ENCODE measurements around the gene PCOLCE2.

PCOLCE2 gene

DNA sequence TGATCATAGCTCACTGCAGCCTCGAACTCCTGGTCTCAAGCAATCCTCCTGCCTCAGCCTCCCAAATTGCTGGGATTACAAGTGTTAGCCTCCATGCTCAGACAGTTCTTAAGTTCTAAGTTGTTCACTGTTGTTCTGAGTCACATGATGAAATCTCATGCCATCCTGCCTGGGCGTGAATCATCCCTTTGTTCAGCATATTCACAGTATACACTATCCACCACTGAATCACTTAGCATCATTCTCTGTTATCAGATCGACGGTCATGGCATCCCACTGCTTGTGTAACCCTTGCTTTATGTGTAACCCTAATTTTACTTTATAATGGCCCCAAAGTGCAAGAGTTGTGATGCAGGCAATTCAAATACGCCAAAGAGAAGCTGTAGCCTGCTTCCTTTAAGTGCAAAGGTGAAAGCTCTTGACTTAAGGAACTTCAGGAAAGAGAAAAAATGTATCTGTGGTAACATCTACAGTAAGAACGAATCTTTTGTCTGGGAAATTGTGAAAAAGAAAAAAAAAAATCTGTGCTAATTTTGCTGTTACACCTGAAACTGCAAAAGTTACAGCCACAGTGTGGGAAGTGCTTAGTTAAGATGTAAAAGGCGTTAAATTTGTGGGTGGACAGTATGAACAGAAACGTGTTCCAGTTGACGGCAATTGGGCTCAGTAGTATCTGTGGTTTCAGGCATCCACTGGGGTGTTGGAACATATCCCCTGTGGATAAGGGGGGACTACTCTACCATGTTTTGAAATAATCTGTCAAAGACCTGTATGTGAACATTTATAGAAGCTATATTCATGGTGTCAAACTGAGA lies 80.6 kb downstream of the PCOLCE2 start:
- no peak for DNase-seq

DNA sequence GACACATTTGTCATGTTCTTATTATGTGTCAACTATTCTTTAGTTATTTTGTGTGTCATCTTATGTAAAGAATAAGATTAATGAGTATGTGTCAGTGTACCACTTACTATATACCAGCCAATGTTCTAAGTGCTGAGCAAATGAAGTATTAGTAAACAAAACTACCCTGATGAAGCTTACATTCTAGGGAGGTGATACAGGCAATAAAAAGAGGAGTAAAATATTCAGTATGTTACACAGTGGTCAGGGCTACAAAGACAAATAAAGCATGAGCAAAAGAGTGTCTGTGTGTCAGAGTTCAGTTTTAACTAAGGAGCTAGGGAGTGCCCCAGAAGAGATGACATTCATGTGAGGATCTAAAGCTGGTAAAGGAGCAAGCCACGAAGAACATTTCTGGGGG lies 86.0 kb downstream of the PCOLCE2 start:
- DNase-seq, result no peak

DNA sequence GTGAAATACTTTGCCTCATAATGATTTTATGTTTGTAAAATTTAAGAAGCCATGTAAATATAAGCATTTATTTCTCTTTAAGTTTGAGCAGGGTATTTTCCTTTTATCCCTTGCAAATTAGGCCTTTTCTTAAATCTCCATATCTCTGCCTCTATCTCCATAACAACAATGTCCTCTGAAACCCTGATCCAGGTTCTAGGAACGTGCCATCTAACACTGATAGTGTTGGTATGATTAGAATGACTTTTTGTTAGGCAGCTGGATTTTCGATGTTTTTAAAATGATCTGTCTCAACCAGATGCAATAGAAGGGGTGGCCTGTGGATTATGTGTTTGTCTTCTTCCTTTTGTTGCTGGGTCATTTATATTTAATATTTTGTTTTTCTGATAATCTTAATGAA lies 87.1 kb downstream of the PCOLCE2 start:
- no peak for DNase-seq

DNA sequence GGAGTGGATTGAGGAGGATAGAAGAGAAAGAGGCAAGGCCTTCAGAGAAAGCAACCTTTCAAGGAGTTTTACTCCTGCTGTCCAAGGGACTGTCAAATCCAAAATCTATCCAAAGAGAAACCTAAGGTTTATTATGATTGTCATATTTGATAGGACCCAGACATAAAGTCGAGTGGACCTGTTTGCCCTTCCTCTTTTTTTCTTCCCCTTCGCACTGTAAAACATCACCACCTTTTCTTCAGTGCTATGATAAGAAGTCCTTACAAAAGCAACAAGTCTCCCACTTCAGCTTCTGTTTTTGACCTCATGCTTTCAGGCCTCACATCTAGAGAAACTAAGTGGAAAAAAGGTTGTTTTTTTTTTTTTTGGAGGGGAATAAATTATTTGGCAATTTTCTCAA lies 92.1 kb downstream of the PCOLCE2 start:
- DNase-seq, result no peak

DNA sequence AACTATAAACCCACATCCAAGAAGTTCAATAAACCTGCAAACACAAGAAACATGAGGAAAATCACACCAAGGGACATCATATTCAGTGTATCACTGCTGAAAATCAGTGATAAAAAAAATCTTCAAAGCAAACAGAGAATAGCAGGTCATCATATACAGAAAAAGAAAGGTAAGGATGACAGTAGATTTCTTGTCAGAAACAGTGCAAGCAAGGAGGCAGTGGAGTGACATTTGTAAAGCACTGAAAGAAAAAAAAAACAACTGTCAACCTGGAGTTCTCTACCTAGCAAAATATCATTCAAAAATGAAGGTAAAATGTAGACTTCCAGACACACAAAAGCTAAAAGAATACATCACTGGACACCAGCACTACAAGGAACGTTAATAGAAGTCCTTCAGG lies 93.6 kb downstream of the PCOLCE2 start:
- no peak for DNase-seq

DNA sequence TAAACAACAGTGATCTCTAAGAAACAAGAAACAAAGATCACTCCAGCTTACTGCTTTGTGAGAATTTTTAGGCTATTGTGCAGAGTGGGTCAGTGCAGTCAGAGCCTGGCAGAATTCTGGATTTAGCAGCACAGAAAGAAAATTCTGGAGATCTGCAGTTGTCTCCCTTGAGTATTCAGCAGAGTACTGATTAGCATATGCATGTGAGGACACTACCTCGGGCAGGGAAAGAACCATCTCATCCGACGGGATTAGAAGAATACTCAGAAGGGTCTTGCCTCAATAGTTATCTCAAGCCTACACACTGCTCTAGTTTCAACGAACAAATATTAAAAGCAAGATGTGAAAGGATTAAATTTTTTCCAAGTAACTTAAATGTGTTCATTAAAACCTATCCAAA lies 94.4 kb downstream of the PCOLCE2 start:
- DNase-seq, result no peak

DNA sequence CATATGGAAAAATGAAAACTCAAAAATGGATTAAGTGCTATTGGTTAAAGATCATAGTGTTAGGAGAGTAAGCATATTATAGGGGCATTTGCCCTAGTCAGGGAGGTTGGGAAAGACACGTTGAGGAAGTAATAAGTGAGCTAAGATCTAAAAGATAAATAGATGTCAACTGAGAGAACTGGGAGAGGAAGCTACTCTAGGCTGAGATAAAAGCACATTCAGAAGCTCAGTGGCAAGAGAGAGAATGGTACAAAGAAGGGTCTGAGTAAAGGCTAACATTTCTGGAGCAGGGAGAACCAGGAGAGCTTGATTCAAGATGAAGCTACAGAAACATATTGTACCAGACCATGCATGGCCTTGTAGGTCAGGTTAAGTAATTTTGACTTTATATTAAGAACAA lies 101.2 kb downstream of the PCOLCE2 start:
- DNase-seq, result no peak

DNA sequence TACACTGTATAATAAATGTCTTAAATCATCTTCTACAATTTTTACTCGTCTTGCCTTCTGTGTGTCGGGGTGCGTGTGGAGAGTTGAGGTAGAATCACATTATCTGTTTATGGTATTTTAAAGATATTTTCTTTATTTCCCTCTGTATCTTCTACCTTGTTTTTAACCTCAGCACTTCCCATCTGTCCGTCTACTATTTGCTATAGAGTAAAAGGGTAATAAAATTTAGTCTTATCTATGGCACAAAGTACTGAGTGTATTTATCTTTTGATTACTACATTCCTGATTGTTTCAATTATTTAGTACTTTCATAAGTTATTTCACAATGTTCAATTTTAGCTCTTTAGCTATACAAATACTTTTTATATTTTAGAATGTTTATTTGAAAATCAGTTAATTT lies 102.9 kb downstream of the PCOLCE2 start:
- no peak for DNase-seq

DNA sequence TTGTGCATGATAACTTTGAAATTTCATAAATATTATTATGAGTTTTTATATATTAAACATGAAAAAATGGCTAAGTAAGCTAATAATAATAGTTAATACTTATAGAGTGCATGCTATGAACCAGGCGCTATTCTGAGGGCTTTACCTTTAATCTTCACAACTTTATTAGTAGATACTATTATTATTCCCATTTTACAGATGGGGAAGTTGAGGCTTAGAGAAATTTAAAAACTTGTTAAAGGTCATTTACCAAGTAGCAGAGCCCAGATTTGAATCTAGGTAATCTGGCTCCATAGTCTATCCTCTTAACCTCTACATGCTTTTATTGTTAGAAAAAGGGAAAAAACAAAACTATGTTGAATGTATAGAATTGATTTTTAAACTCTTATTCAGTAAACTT lies 104.7 kb downstream of the PCOLCE2 start:
- DNase-seq, result no peak

DNA sequence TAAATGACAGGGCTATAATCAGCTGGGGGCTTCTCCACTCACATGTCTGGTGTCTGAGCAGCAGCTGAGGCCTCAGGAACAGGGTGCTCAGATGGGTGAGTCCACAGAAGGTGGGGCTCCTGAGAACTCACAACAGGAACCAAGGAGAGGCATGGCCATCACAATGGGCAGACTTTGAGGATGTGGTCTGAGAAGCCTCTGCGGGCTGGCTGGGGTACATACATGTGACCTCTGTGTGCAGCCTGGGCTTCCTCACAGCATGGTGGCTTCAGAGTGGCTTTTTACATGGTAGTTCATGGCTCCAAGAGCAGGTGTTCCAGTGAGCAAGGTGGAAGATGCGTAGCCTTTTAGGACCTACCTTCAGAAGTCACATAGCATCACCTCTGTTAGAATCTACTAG lies 106.3 kb downstream of the PCOLCE2 start:
- DNase-seq, result no peak

DNA sequence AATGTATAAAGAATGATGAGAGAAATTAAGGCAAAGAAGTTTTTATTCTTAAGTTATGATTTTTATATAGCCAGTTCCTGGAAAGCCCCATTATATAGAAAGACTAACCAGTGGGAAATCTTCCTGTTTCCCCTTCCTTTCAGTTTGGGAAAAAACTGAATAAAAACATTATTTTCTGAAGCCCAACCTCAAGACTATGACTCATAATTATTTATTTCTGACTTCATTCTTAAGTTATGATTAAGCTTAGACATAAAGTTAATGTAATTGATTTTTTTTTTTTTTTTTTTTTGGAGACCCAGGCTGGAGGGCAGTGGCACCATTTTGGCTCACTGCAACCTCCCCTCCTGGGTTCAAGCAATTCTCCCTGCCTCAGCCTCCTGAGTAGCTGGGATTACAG lies 109.3 kb downstream of the PCOLCE2 start:
- no peak for DNase-seq

DNA sequence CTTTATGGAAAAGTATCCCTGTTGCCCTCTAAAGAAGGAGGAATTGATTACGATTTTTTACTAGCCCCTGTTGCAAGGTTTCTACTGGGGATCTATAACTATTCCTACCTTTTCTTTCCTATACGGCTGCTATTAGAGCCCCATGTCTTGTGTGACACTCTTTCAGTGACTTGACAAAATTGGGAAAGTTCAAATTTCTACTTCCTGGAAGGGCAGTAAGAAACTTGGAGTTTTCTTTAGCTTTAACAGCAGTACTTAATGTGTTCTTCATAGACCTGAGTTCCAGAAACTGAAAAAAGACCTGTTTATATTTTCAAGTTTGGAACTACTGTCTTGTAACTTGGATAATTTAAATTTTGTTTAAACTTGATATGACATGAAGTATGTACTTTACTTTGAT lies 110.3 kb downstream of the PCOLCE2 start:
- DNase-seq, result no peak

DNA sequence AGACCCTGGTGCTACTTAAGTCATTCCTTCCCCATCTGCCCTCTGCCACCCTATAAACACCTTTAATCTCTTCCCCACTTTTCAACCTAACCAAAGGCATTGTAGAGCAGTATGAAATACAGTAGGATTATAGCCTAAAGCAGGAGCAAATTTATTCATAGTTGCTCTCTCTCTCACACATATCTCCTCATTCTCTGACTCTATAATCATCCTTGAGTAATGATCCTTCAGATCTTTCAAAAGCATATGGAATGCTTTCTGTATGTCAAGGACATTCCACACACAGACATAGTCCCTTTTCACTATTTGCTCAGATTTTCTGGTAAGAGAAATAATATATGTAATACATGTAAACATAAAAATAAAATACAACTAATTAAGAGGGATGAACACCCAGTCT lies 111.0 kb downstream of the PCOLCE2 start:
- DNase-seq, result no peak

DNA sequence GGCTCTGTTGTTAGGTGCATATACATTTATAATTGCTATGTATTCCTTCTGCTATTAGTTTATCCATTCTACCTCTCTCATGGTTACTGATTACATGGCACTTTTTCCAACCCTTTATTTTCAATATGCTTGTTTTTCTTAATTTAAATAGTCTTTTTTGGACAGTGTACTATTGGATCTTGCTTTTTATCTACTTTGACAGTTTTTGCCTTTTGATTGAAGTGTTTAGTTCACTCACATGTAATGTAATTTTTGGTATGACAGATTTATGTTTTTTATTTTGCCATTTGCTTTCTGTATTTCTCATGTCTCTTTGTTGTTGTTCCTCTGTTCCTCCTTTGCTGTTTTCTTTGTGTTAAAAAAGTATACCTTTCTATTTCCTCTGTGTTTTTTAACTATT lies 120.5 kb downstream of the PCOLCE2 start:
- no peak for DNase-seq
